Activated CD8-positive, alpha-beta T cell treated with anti-CD3 and anti-CD28 coated beads for 36 hours (primary cell): Measurements from ENCODE around the gene FRY. TPM values are rescaled to one million over a fixed set of nuclear protein-coding genes. Genes with fewer than 3 reads are reported as not detected.

Experiments used
- ATAC-seq: fragments of 200-7000 bp; cut with Tn5 transposase; one replicate; pipeline ENCODE4 v1.10.0; 2021; ENCODE audit warnings: mild to moderate bottlenecking, moderate library complexity
- CTCF ChIA-PET: fragments of 350-600 bp; sonication (Branson Sonifier 250); formaldehyde crosslinking; loops from one replicate; lab custom pipeline; 2021; ENCODE audit warnings: antibody characterized with exemption; lab: Charles Lee
- POLR2A ChIA-PET: fragments of 350-600 bp; sonication (Branson Sonifier 250); formaldehyde crosslinking; loops from one replicate; lab custom pipeline; 2021; ENCODE audit warnings: antibody characterized with exemption; lab: Charles Lee
- DNase-seq: peaks from one replicate; pipeline ENCODE4 v3.0.0-alpha.2; 2020
- H3K27ac Mint-ChIP-seq: one replicate; pipeline ENCODE4 v1.8.0; 2021; ENCODE audit warnings: mild to moderate bottlenecking, mixed read lengths
- H3K27me3 Mint-ChIP-seq: one replicate; pipeline ENCODE4 v1.8.0; 2021; ENCODE audit warnings: mixed read lengths
- H3K36me3 Mint-ChIP-seq: one replicate; pipeline ENCODE4 v1.8.0; 2021; ENCODE audit warnings: low read depth, mixed read lengths
- H3K4me1 Mint-ChIP-seq: one replicate; pipeline ENCODE4 v1.8.0; 2021; ENCODE audit warnings: low read depth, mixed read lengths
- H3K4me3 Mint-ChIP-seq: one replicate; pipeline ENCODE4 v1.8.0; 2021; ENCODE audit warnings: mild to moderate bottlenecking, moderate library complexity, mixed read lengths
- H3K9me3 Mint-ChIP-seq: one replicate; pipeline ENCODE4 v1.8.0; 2021; ENCODE audit warnings: mixed read lengths
- CTCF ChIP-seq: fragments of 200-600 bp; IDR thresholded peaks from one replicate; pipeline ENCODE4 v1.8.0; 2022; ENCODE audit warnings: antibody characterized with exemption, mild to moderate bottlenecking
- intact Hi-C: fragments of 100-400 bp; cut with micrococcal nuclease; formaldehyde crosslinking; loops from one replicate; pipeline ENCODE4 v1.10.0; 2022
- total RNA-seq, 2 experiments: library from RNA; stranded (reverse); gene quantifications; one replicate each; pipeline ENCODE4 v1.2.3, GENCODE V29; 2021

FRY gene
- total RNA-seq, 2 experiments from 2014 or later = 0.58 to 0.68 TPM

- POLR2A ChIA-PET = no interaction called here
- intact Hi-C loops = no loop called here
- Mint-ChIP-seq H3K27me3 (peaks cover 2% of the 10 kb centered on the region), H3K4me3 (no peak overlapping the region), H3K36me3 (no peaks in the 10 kb centered on the region), H3K27ac (no peak overlapping the region), H3K4me1 (no peaks in the 10 kb centered on the region), H3K9me3 (no peaks in the 10 kb centered on the region)
- DNase-seq (no peak), ATAC-seq (no peak)
- TF ChIP-seq CTCF = no peak
- CTCF ChIA-PET = no interaction called here
These were observed 61.4 kb downstream of the FRY start for GRCh38 chr13:32093006-32093405.

GRCh38 chr13:32098272-32098671 is 66.7 kb downstream of the FRY start:
- POLR2A ChIA-PET = no interaction called here
- H3K36me3 Mint-ChIP-seq = no peaks in the 10 kb centered on the region
- intact Hi-C loops = no loop called here

DNA sequence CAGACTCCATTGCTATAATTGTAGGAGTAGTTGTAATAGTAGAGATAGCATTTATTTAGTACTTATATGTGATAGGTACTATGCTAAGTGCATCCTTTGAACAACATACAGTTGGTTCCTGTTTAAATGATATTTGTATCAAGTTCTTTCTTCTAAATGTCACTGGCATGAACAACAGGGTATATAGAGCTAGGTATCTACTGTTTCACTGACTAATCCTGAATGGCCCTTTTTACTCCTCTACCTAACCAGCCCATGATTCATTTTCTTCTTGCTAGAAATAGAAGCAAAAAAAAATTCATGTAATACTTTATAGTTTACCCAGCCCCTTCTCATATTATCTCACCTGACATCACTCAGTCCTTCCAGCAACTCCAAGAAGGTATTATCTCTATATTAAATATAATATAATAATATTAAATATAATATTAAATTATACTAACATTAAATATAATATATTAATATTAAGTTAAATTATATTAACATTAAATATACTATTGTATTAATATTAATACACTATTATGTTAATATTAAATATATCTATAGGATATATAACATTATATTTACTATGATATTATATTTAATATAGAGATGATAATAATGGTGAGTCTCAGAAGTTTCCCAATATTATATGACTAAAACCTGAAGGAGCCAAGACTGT is 74.2 kb downstream of the FRY start:
- intact Hi-C loops = no loop called here
- Mint-ChIP-seq H3K36me3 (no peaks in the 10 kb centered on the region), H3K9me3 (peaks cover 2% of the 10 kb centered on the region), H3K27me3 (no peaks in the 10 kb centered on the region), H3K27ac (no peak overlapping the region), H3K4me3 (no peak overlapping the region), H3K4me1 (no peaks in the 10 kb centered on the region)
- no peak for ATAC-seq
- no peak for TF ChIP-seq CTCF
- DNase-seq = no peak
- POLR2A ChIA-PET = no interaction called here
- CTCF ChIA-PET = no interaction called here

More at GRCh38 chr13:32098272-32098671, 66.7 kb downstream of the FRY start:
- Mint-ChIP-seq H3K27ac (no peak overlapping the region), H3K4me3 (no peak overlapping the region), H3K9me3 (no peaks in the 10 kb centered on the region), H3K27me3 (peaks cover 2% of the 10 kb centered on the region), H3K4me1 (no peaks in the 10 kb centered on the region)
- no peak for TF ChIP-seq CTCF
- no peak for DNase-seq
- CTCF ChIA-PET = no interaction called here
- no peak for ATAC-seq

DNA sequence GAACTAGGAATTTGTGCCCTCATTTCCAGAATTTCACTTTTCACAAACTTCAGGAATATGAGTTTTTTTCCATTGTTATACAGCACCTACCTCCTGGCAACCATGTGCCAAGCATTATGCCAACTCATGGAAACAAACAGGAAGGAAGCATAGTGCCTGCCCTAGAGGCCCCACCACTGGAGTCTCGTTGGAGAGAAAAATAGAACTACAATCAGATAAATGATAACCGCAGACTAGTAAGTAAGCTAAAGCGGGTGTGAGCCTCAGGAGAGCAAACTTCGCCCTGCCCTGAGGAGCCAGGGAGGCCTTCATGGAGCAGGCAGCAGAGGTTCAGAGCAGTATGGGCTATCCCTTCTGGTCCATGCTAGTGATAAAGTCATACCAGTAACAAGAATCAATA is 75.9 kb downstream of the FRY start:
- no peaks in the 10 kb centered on the region for H3K36me3 Mint-ChIP-seq
- ChIA-PET CTCF (interaction anchor here (1.1 kb wide), 1 partner anchor 57 kb away, joined by 3 read pairs; no protein-coding TSS in a partner anchor), POLR2A (no interaction called here)
- ATAC-seq = no peak
- intact Hi-C loops = no loop called here
- H3K9me3 Mint-ChIP-seq = peaks cover 2% of the 10 kb centered on the region
- H3K27me3 Mint-ChIP-seq = no peaks in the 10 kb centered on the region
- H3K4me3 Mint-ChIP-seq = no peak overlapping the region
- no peaks in the 10 kb centered on the region for H3K4me1 Mint-ChIP-seq
- no peak for TF ChIP-seq CTCF
- H3K27ac Mint-ChIP-seq = no peak overlapping the region
- DNase-seq = no peak

DNA sequence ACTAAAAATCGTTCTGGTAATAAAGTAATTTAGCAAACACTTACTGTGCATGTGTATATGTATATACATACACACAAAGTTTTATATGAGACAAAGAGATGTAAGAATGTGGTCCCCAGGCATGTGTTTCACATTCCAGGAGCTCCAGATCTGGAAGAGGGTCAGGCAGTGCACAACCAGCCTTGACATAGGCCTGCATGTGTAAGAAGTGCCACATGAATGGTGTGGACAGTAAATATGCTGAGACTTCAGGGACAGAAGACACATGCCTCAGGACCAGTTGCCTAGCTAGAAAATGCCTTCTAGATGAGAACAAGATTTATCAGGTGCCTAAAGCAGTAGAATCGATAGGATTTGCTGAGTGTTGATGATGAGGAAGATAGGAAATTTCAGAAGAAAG is 76.4 kb downstream of the FRY start:
- Mint-ChIP-seq H3K4me3 (no peak overlapping the region), H3K27ac (no peak overlapping the region), H3K27me3 (no peaks in the 10 kb centered on the region), H3K9me3 (peaks cover 2% of the 10 kb centered on the region), H3K4me1 (no peaks in the 10 kb centered on the region), H3K36me3 (no peaks in the 10 kb centered on the region)
- no peak for TF ChIP-seq CTCF
- intact Hi-C loops = no loop called here
- ATAC-seq (no peak), DNase-seq (no peak)
- ChIA-PET POLR2A (no interaction called here), CTCF (interaction anchor here (1.1 kb wide), 1 partner anchor 56 kb away, joined by 3 read pairs; no protein-coding TSS in a partner anchor)
